Gastrocnemius medialis (tissue), 4 donors: Measurements from ENCODE around the gene DCTD.

Experiments
- CTCF ChIP-seq, 5 experiments: fragments of 450-650 bp in 3 of 5; fragments of 200-600 bp in 2 of 5; sonication (generic) in 2 of 5; IDR thresholded peaks in 4 of 5; conservative IDR thresholded peaks in 1 of 5; 1 replicate in 4 of 5; 2 replicates in 1 of 5; pipeline ENCODE4 v1.5.1; 2016 to 2019; ENCODE audit warnings: antibody characterized with exemption in 5 of 5, mild to moderate bottlenecking in 3 of 5, moderate library complexity in 3 of 5
- POLR2A ChIP-seq, 2 donors: fragments of 450-650 bp; IDR thresholded peaks; one replicate each; pipeline ENCODE4 v1.6.1; 2017; ENCODE audit warnings: antibody characterized with exemption in 2 of 2, mild to moderate bottlenecking in 2 of 2, moderate library complexity in 2 of 2

GRCh38 chr4:182890202-182890601 lies 27.0 kb downstream of the DCTD start:
- no peak for TF ChIP-seq POLR2A (IDR thresholded peaks at IDR 0.05)
- TF ChIP-seq CTCF (IDR thresholded peaks at IDR 0.05 in 4 of 5, conservative IDR thresholded peaks at IDR 0.05 in 1 of 5), result no peak
